ENCODE data around the gene OR10J4. TPM values are rescaled to one million over a fixed set of nuclear protein-coding genes. Genes with fewer than 3 reads are reported as not detected.

The OR10J4 gene
- total RNA-seq, 2 donors from 2014 or later = not detected

GRCh38 chr1:159430985-159431384 lies 1.0 kb upstream of the OR10J4 start:
- Histone ChIP-seq H3K4me3 (ENCODE audit: low read length) (no peak overlapping the region), H3K36me3 (ENCODE audit: control insufficient read depth, insufficient read depth, low read length) (no peaks in the 10 kb centered on the region), H3K27me3 (ENCODE audit: control insufficient read depth, insufficient read depth, low read length, poor library complexity, severe bottlenecking) (no peaks in the 10 kb centered on the region), H3K27ac (ENCODE audit: low read depth, low read length) (no peak overlapping the region), H3K9me3 (ENCODE audit: control insufficient read depth, low read length) (no peaks in the 10 kb centered on the region), H3K9ac (ENCODE audit: extremely low read depth, low read length, poor library complexity, severe bottlenecking) (no peak overlapping the region), H3K4me1 (ENCODE audit: control insufficient read depth, insufficient read depth, low read length) (no peaks in the 10 kb centered on the region)
- peaks cover 53% of the 10 kb centered on the region for H3K9me3 Mint-ChIP-seq
- peaks cover 3% of the 10 kb centered on the region for H3K27me3 Mint-ChIP-seq (ENCODE audit: insufficient read depth)
- 91 to 94% methylated on average over 6 of the region's 6 CpGs for WGBS, 2 experiments (ENCODE audit: insufficient coverage in 1 of 2, insufficient read length in 1 of 2)
- no peak overlapping the region for H3K27ac Mint-ChIP-seq
- no peaks in the 10 kb centered on the region for H3K4me1 Mint-ChIP-seq
- no peak for TF ChIP-seq CTCF (conservative IDR thresholded peaks at IDR 0.05)
- no peaks in the 10 kb centered on the region for H3K36me3 Mint-ChIP-seq (ENCODE audit: low read depth)
- H3K4me3 Mint-ChIP-seq = no peak overlapping the region
- no peak for DNase-seq

GRCh38 chr1:159436469-159436868 lies 4.5 kb downstream of the OR10J4 start:
- H3K9me3 Mint-ChIP-seq = peaks cover 50% of the 10 kb centered on the region
- Histone ChIP-seq H3K4me3 (ENCODE audit: low read length) (no peak overlapping the region), H3K27me3 (ENCODE audit: control insufficient read depth, insufficient read depth, low read length, poor library complexity, severe bottlenecking) (peaks cover 12% of the 10 kb centered on the region), H3K9ac (ENCODE audit: extremely low read depth, low read length, poor library complexity, severe bottlenecking) (no peak overlapping the region), H3K9me3 (ENCODE audit: control insufficient read depth, low read length) (no peaks in the 10 kb centered on the region), H3K4me1 (ENCODE audit: control insufficient read depth, insufficient read depth, low read length) (no peaks in the 10 kb centered on the region), H3K36me3 (ENCODE audit: control insufficient read depth, insufficient read depth, low read length) (no peaks in the 10 kb centered on the region), H3K27ac (ENCODE audit: low read depth, low read length) (no peak overlapping the region)
- no peaks in the 10 kb centered on the region for H3K4me1 Mint-ChIP-seq
- H3K36me3 Mint-ChIP-seq (ENCODE audit: low read depth) = no peaks in the 10 kb centered on the region
- H3K27ac Mint-ChIP-seq = no peak overlapping the region
- no peak overlapping the region for H3K4me3 Mint-ChIP-seq
- no peak for TF ChIP-seq CTCF (conservative IDR thresholded peaks at IDR 0.05)
- WGBS, 2 experiments (ENCODE audit: insufficient coverage in 1 of 2, insufficient read length in 1 of 2) = 73 to 82% methylated on average over 2 to 4 of the region's 4 CpGs
- DNase-seq = no peak
- H3K27me3 Mint-ChIP-seq (ENCODE audit: insufficient read depth) = peaks cover 3% of the 10 kb centered on the region

GRCh38 chr1:159439422-159439821 lies 7.4 kb downstream of the OR10J4 start, which contains the start of gene OR10J1:
Gene OR10J1, plus strand, starts transcription at chr1:159439722. Its CDS starts 70 bp downstream, at chr1:159439792.
- Mint-ChIP-seq H3K36me3 (ENCODE audit: low read depth) (no peaks in the 10 kb centered on the region), H3K27me3 (ENCODE audit: insufficient read depth) (no peaks in the 10 kb centered on the region), H3K4me1 (no peaks in the 10 kb centered on the region), H3K27ac (no peak within 1 kb of the TSS), H3K4me3 (no peak within 1 kb of the TSS), H3K9me3 (peaks cover 56% of the 10 kb centered on the region)
- Histone ChIP-seq H3K36me3 (ENCODE audit: control insufficient read depth, insufficient read depth, low read length) (no peaks in the 10 kb centered on the region), H3K9me3 (ENCODE audit: control insufficient read depth, low read length) (no peaks in the 10 kb centered on the region), H3K27ac (ENCODE audit: low read depth, low read length) (no peak within 1 kb of the TSS), H3K9ac (ENCODE audit: extremely low read depth, low read length, poor library complexity, severe bottlenecking) (no peak within 1 kb of the TSS), H3K4me3 (ENCODE audit: low read length) (no peak within 1 kb of the TSS), H3K4me1 (ENCODE audit: control insufficient read depth, insufficient read depth, low read length) (no peaks in the 10 kb centered on the region), H3K27me3 (ENCODE audit: control insufficient read depth, insufficient read depth, low read length, poor library complexity, severe bottlenecking) (peaks cover 12% of the 10 kb centered on the region)
- DNase-seq = no peak
- TF ChIP-seq CTCF (conservative IDR thresholded peaks at IDR 0.05) = no peak

Measured in endodermal cell (in vitro differentiated cells).